HCT116 (cell line): Measurements from ENCODE around the gene FREY1.

Source experiments
- CTCF ChIP-seq, 3 experiments: fragments of 200-600 bp in 1 of 3; sonication (generic) in 1 of 3; IDR thresholded peaks in 2 of 3; conservative IDR thresholded peaks in 1 of 3; 2 replicates each; pipeline ENCODE4 v1.5.1; 2012 to 2017; ENCODE audit warnings: low read depth in 2 of 3, low read length in 2 of 3, antibody characterized with exemption in 1 of 3, borderline replicate concordance in 1 of 3, control low read depth in 1 of 3, mild to moderate bottlenecking in 1 of 3, mixed read lengths in 1 of 3, mixed run types in 1 of 3, moderate library complexity in 1 of 3; ENCODE audit not compliant: insufficient read depth in 1 of 3
- EZH2 ChIP-seq: fragments of 200-600 bp; sonication (generic); IDR thresholded peaks from 2 replicates; pipeline ENCODE4 v1.6.1; 2017; ENCODE audit warnings: antibody characterized with exemption, mixed run types

GRCh38 chr11:45899448-45900174, 7.5 kb downstream of the FREY1 start:
- TF ChIP-seq CTCF (IDR thresholded peaks at IDR 0.05 in 2 of 3, conservative IDR thresholded peaks at IDR 0.05 in 1 of 3; ENCODE audit: borderline replicate concordance in 1 of 3, insufficient read depth in 1 of 3, low read depth in 2 of 3, low read length in 2 of 3), result no peak
- TF ChIP-seq EZH2, result no peak
